ENCODE measurements around the gene AGAP1.
A peak's percentile ranks its signal among the peaks of the same experiment; 100 is the strongest.

The AGAP1 gene

DNA sequence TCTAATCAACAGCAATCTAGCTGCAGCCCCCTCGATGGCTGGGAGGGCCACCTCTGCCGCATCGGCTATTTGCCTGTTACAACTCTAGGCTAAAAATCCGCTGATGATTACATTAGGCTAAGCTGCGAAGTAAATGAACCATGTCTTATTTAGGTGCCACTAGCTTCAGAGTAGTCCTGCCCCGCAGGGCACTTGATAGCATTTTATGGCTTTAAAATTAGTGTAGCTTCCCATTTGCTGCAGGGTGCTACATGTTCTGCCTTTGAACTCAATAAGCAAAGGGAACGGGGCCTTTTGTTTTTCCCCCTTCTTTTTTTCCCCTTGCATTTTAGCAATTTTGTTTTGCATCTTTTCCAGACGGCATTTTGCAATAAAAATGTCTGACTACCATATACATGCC is 404.1 kb downstream of the AGAP1 start:
- TF ChIP-seq TAF1 (IDR thresholded peaks at IDR 0.05; ENCODE audit: low read depth, low read length) (no peak), POU2F2 (IDR thresholded peaks at IDR 0.05; ENCODE audit: low read depth, low read length) (no peak), PAX5 (IDR thresholded peaks at IDR 0.05; ENCODE audit: insufficient read depth, low read length, severe bottlenecking) (no peak), SPI1 (IDR thresholded peaks at IDR 0.05; ENCODE audit: low read depth, low read length) (no peak), POLR2AphosphoS5 (IDR thresholded peaks at IDR 0.05; ENCODE audit: low read depth, low read length) (no peak), POLR2A (IDR thresholded peaks at IDR 0.05; ENCODE audit: low read depth, low read length) (no peak)
- no peak for DNase-seq (ENCODE audit: insufficient read length, low spot score)
- no peak for FAIRE-seq

DNA sequence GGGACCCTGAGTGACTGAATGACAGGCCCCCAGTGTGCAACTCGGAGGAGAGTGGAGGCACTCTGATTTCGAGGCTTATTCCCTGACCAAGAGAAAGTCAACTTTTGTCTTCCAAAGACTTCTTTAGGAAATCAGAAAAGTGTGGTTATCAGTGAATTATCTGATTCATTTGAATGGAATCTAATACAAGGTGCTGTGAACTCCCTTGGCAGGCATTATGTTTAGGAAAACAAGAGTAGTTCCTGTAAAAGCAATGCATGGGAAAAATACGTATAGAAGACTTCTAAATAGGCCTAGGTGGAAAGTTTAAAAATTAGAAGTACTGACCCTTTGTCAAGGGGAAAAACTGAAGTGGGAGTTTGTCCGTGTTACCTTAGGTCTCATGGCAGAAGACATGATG is 404.9 kb downstream of the AGAP1 start:
- TF ChIP-seq POLR2AphosphoS5 (IDR thresholded peaks at IDR 0.05; ENCODE audit: low read depth, low read length) (no peak), PAX5 (IDR thresholded peaks at IDR 0.05; ENCODE audit: insufficient read depth, low read length, severe bottlenecking) (no peak), SPI1 (IDR thresholded peaks at IDR 0.05; ENCODE audit: low read depth, low read length) (no peak), POLR2A (IDR thresholded peaks at IDR 0.05; ENCODE audit: low read depth, low read length) (no peak), TAF1 (IDR thresholded peaks at IDR 0.05; ENCODE audit: low read depth, low read length) (no peak), POU2F2 (IDR thresholded peaks at IDR 0.05; ENCODE audit: low read depth, low read length) (no peak)
- DNase-seq (ENCODE audit: insufficient read length, low spot score) (no peak), FAIRE-seq (no peak)

GRCh38 chr2:235900631-235901030 is 406.8 kb downstream of the AGAP1 start:
- FAIRE-seq = no peak
- TF ChIP-seq POU2F2 (IDR thresholded peaks at IDR 0.05; ENCODE audit: low read depth, low read length) = no peak
- no peak for TF ChIP-seq POLR2A (IDR thresholded peaks at IDR 0.05; ENCODE audit: low read depth, low read length)
- no peak for TF ChIP-seq TAF1 (IDR thresholded peaks at IDR 0.05; ENCODE audit: low read depth, low read length)
- TF ChIP-seq SPI1 (IDR thresholded peaks at IDR 0.05; ENCODE audit: low read depth, low read length) = no peak
- no peak for TF ChIP-seq PAX5 (IDR thresholded peaks at IDR 0.05; ENCODE audit: insufficient read depth, low read length, severe bottlenecking)
- TF ChIP-seq POLR2AphosphoS5 (IDR thresholded peaks at IDR 0.05; ENCODE audit: low read depth, low read length) = no peak
- DNase-seq (ENCODE audit: insufficient read length, low spot score) = no peak

- TF ChIP-seq SPI1 (IDR thresholded peaks at IDR 0.05; ENCODE audit: low read depth, low read length) = no peak
- FAIRE-seq = no peak
- DNase-seq (ENCODE audit: insufficient read length, low spot score) = no peak
Observed at GRCh38 chr2:235901243-235901642, 407.4 kb downstream of the AGAP1 start.

- FAIRE-seq (no peak), DNase-seq (ENCODE audit: insufficient read length, low spot score) (no peak)
- TF ChIP-seq POU2F2 (IDR thresholded peaks at IDR 0.05; ENCODE audit: low read depth, low read length) = no peak
- TF ChIP-seq TAF1 (IDR thresholded peaks at IDR 0.05; ENCODE audit: low read depth, low read length) = no peak
- no peak for TF ChIP-seq SPI1 (IDR thresholded peaks at IDR 0.05; ENCODE audit: low read depth, low read length)
- no peak for TF ChIP-seq POLR2AphosphoS5 (IDR thresholded peaks at IDR 0.05; ENCODE audit: low read depth, low read length)
- TF ChIP-seq POLR2A (IDR thresholded peaks at IDR 0.05; ENCODE audit: low read depth, low read length) = no peak
- TF ChIP-seq PAX5 (IDR thresholded peaks at IDR 0.05; ENCODE audit: insufficient read depth, low read length, severe bottlenecking) = no peak
Observed at GRCh38 chr2:235903782-235904584, 410.1 kb downstream of the AGAP1 start.

DNA sequence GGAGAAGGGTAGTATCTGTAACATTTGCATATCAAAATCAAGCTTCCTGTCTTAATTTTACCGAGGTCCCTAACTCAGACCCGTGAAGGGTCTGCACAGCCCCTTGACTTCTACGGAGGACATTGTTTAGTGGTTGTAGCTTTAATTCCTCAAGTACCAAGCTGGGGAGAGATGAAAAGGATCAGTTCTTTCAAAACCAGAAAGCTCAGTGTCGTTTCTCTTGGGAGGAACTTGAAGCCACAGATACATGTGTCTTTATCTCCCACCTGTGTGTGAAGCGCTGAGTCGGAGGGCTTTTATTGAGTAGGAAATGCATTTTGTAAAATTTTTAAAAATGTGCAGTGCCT is 410.7 kb downstream of the AGAP1 start:
- no peak for DNase-seq (ENCODE audit: insufficient read length, low spot score)
- TF ChIP-seq POU2F2 (IDR thresholded peaks at IDR 0.05; ENCODE audit: low read depth, low read length) (no peak), TAF1 (IDR thresholded peaks at IDR 0.05; ENCODE audit: low read depth, low read length) (no peak), SPI1 (IDR thresholded peaks at IDR 0.05; ENCODE audit: low read depth, low read length) (no peak), POLR2AphosphoS5 (IDR thresholded peaks at IDR 0.05; ENCODE audit: low read depth, low read length) (no peak), POLR2A (IDR thresholded peaks at IDR 0.05; ENCODE audit: low read depth, low read length) (no peak), PAX5 (IDR thresholded peaks at IDR 0.05; ENCODE audit: insufficient read depth, low read length, severe bottlenecking) (no peak)
- no peak for FAIRE-seq

GRCh38 chr2:235908826-235909225 is 415.0 kb downstream of the AGAP1 start:
- FAIRE-seq (peak; percentile 92), DNase-seq (ENCODE audit: insufficient read length, low spot score) (peak; percentile 55)
- TF ChIP-seq POLR2A (IDR thresholded peaks at IDR 0.05; ENCODE audit: low read depth, low read length) (no peak), PAX5 (IDR thresholded peaks at IDR 0.05; ENCODE audit: insufficient read depth, low read length, severe bottlenecking) (no peak), POLR2AphosphoS5 (IDR thresholded peaks at IDR 0.05; ENCODE audit: low read depth, low read length) (no peak), SPI1 (IDR thresholded peaks at IDR 0.05; ENCODE audit: low read depth, low read length) (peak; percentile 99)

- FAIRE-seq (no peak), DNase-seq (ENCODE audit: insufficient read length, low spot score) (no peak)
- TF ChIP-seq PAX5 (IDR thresholded peaks at IDR 0.05; ENCODE audit: insufficient read depth, low read length, severe bottlenecking) (no peak), POU2F2 (IDR thresholded peaks at IDR 0.05; ENCODE audit: low read depth, low read length) (no peak), POLR2A (IDR thresholded peaks at IDR 0.05; ENCODE audit: low read depth, low read length) (no peak), POLR2AphosphoS5 (IDR thresholded peaks at IDR 0.05; ENCODE audit: low read depth, low read length) (no peak), SPI1 (IDR thresholded peaks at IDR 0.05; ENCODE audit: low read depth, low read length) (no peak)
Observed at GRCh38 chr2:235909358-235909757, 415.5 kb downstream of the AGAP1 start.

- FAIRE-seq (no peak), DNase-seq (ENCODE audit: insufficient read length, low spot score) (no peak)
- TF ChIP-seq POU2F2 (IDR thresholded peaks at IDR 0.05; ENCODE audit: low read depth, low read length) (no peak), POLR2AphosphoS5 (IDR thresholded peaks at IDR 0.05; ENCODE audit: low read depth, low read length) (no peak), PAX5 (IDR thresholded peaks at IDR 0.05; ENCODE audit: insufficient read depth, low read length, severe bottlenecking) (no peak), POLR2A (IDR thresholded peaks at IDR 0.05; ENCODE audit: low read depth, low read length) (no peak), TAF1 (IDR thresholded peaks at IDR 0.05; ENCODE audit: low read depth, low read length) (no peak), SPI1 (IDR thresholded peaks at IDR 0.05; ENCODE audit: low read depth, low read length) (no peak)
Observed at GRCh38 chr2:235910067-235910466, 416.2 kb downstream of the AGAP1 start.

DNA sequence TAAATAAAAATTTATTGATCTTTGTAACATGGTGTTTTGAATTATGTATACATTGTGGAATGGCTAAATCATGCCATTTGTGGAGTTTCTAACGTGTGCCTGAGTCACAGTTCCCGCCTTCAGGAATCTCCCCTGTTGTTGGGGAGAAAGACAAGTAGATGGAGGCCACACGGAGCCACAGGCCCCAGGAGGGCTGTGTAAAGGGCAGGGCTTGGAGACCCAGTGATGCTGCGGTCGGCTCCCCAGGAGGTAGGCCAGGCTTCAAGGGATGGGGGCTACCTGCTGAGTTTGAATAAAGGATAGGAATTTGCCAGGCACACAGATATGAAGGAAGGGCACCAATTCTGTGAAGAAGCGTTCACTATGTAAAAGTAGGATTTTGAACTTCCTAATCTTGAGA is 417.3 kb downstream of the AGAP1 start:
- FAIRE-seq (no peak), DNase-seq (ENCODE audit: insufficient read length, low spot score) (no peak)
- TF ChIP-seq POU2F2 (IDR thresholded peaks at IDR 0.05; ENCODE audit: low read depth, low read length) (no peak), TAF1 (IDR thresholded peaks at IDR 0.05; ENCODE audit: low read depth, low read length) (no peak), PAX5 (IDR thresholded peaks at IDR 0.05; ENCODE audit: insufficient read depth, low read length, severe bottlenecking) (no peak), POLR2AphosphoS5 (IDR thresholded peaks at IDR 0.05; ENCODE audit: low read depth, low read length) (no peak), POLR2A (IDR thresholded peaks at IDR 0.05; ENCODE audit: low read depth, low read length) (no peak), SPI1 (IDR thresholded peaks at IDR 0.05; ENCODE audit: low read depth, low read length) (no peak)
